Neural progenitor cell (in vitro differentiated cells): ENCODE measurements around the gene RENBP.

ENCODE experiments used
- CTCF ChIP-seq: fragments of 200-600 bp; sonication (generic); IDR thresholded peaks from 2 replicates; pipeline ENCODE4 v1.5.1; 2017; ENCODE audit warnings: antibody characterized with exemption, mild to moderate bottlenecking
- EZH2phosphoT487 ChIP-seq: fragments of 200-600 bp; sonication (generic); IDR thresholded peaks from 2 replicates; pipeline ENCODE4 v1.6.1; 2017; ENCODE audit warnings: antibody characterized with exemption

GRCh38 chrX:153922932-153923857, 21.2 kb downstream of the RENBP start:
- TF ChIP-seq CTCF = peak; percentile 38
- TF ChIP-seq EZH2phosphoT487 = no peak
